Esophagus squamous epithelium (tissue), 5 donors: ENCODE data around the gene DENND2A. TPM values are rescaled to one million over a fixed set of nuclear protein-coding genes. Genes with fewer than 3 reads are reported as not detected.

Experiments used
- DNase-seq: peaks from one replicate; lab custom pipeline; 2025; lab: John Stamatoyannopoulos, UW
- H3K27ac ChIP-seq, 4 donors: fragments of 200-600 bp; sonication (generic); one replicate each; pipeline ENCODE4 v1.5.1; 2016 to 2019; ENCODE audit warnings: mild to moderate bottlenecking in 1 of 4
- H3K27me3 ChIP-seq, 4 donors: fragments of 200-600 bp; sonication (generic); 1 replicate in 3 of 4; 2 replicates in 1 of 4; pipeline versions ENCODE4 v1.5.1 to v1.6.0; 2017 to 2021; ENCODE audit warnings: antibody characterized with exemption in 1 of 4
- H3K36me3 ChIP-seq, 3 donors: fragments of 200-600 bp; sonication (generic); one replicate each; pipeline ENCODE4 v1.5.1; 2016 to 2019
- H3K4me1 ChIP-seq, 3 donors: fragments of 200-600 bp; sonication (generic); one replicate each; pipeline ENCODE4 v1.5.1; 2017 to 2019
- H3K4me3 ChIP-seq, 4 donors: fragments of 200-600 bp; sonication (generic); 1 replicate in 3 of 4; 2 replicates in 1 of 4; pipeline ENCODE4 v1.5.1; 2016 to 2019; ENCODE audit warnings: mild to moderate bottlenecking in 2 of 4, moderate library complexity in 1 of 4
- H3K9me3 ChIP-seq, 3 donors: fragments of 200-600 bp; sonication (generic); one replicate each; pipeline ENCODE4 v1.5.1; 2016 to 2019
- CTCF ChIP-seq, 6 experiments: fragments of 450-650 bp in 4 of 6; fragments of 200-600 bp in 2 of 6; sonication (generic) in 2 of 6; IDR thresholded peaks; one replicate each; pipeline ENCODE4 v1.5.1; 2016 to 2019; ENCODE audit warnings: antibody characterized with exemption in 6 of 6, mild to moderate bottlenecking in 4 of 6, moderate library complexity in 4 of 6
- POLR2A ChIP-seq, 4 donors: fragments of 450-650 bp; IDR thresholded peaks; one replicate each; pipeline ENCODE4 v1.6.1; 2017; ENCODE audit warnings: antibody characterized with exemption in 4 of 4, mild to moderate bottlenecking in 4 of 4, moderate library complexity in 3 of 4
- WGBS, 2 donors: methylation state at CpG; one replicate each; pipeline ENCODE4 v1.1.5; 2018; 5-methylcytosine and 5-hydroxymethylcytosine counted together
- intact Hi-C: fragments of 100-400 bp; cut with DNase I; formaldehyde crosslinking; loops from one replicate; pipeline ENCODE4 v1.15.0; 2022
- total RNA-seq, 4 donors: library from RNA; depleted of rRNA; stranded (reverse); fragments of >200 nt; gene quantifications; one replicate each; pipeline ENCODE4 v1.1.0, GENCODE V29; 2016
- donor health status: DM: yes; HTN: yes; CAD: no.

The DENND2A gene
- total RNA-seq, 4 donors from 2014 or later, result 0.92 to 11.1 (median 1.9) TPM

DNA sequence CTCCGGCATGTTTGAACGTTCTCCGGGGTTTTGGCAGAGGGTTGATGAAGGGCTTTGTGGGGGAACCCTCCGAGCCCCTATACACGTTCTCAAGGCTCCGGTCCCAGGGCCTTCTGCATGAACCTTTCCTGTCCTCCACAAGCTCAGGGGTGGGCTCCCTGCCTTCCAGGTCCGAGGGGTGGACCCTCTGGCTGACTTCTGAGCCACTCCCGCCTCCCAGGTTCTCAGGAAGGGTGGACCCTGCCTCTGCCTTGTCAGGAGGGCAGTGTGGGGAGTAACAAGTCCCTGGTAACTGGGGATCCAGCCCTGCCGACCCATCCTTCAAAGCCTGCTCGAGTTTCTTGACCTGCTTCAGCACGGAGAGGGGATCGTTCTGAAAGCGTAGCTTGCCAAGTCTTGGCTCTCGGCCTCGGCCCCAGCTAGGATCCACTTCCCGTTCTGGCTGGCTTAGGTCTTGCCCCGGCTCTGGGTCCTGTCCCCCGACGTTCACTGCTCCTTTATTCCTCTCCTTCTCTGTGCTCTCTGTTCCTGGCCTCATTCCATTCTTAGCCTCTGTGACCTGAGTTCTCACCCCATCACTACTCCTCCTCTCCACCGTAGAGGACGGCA, 38.9 kb downstream of the DENND2A start:
- H3K27me3 ChIP-seq, result no peaks in the 10 kb centered on the region
- peaks cover 0 to 28% (median 0%) of the 10 kb centered on the region in 3 donors for H3K4me1 ChIP-seq
- peak overlapping the region in 1 of 4 donors; percentile 17 for H3K27ac ChIP-seq
- no peaks in the 10 kb centered on the region for H3K36me3 ChIP-seq
- TF ChIP-seq CTCF (IDR thresholded peaks at IDR 0.05) (no peak), POLR2A (IDR thresholded peaks at IDR 0.05) (no peak)
- no peak overlapping the region for H3K4me3 ChIP-seq
- no peaks in the 10 kb centered on the region for H3K9me3 ChIP-seq
- intact Hi-C loops, result no loop called here
- DNase-seq, result no peak
- WGBS, 2 donors, result 66% methylated on average over 11 to 16 of the region's 21 CpGs

DNA sequence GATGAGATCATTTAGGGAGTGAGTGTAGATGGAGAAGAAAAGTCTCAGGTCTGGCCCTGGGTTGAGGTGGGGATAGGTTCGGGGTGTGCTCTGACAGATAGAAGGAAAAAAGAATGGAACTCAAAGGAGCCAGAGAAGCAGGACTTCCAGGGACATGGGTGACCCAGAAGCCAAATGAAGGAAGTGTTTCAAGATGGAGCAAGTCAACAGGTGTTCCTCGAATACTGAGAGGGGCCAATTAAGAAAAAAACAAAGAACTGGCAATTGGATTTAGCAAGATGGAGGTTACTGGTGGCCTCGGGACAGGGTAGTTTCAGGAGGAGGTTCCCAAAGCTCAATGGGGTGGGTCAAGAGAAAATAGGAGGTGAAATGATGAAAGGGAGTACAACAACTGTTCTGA, 40.3 kb downstream of the DENND2A start:
- no peaks in the 10 kb centered on the region for H3K36me3 ChIP-seq
- H3K27me3 ChIP-seq, result no peaks in the 10 kb centered on the region
- DNase-seq, result no peak
- intact Hi-C loops, result no loop called here
- 62 to 85% methylated on average over 3 of the region's 3 CpGs for WGBS, 2 donors
- no peak overlapping the region for H3K4me3 ChIP-seq
- TF ChIP-seq POLR2A (IDR thresholded peaks at IDR 0.05) (no peak), CTCF (IDR thresholded peaks at IDR 0.05) (no peak)
- H3K4me1 ChIP-seq, result peaks cover 0 to 29% (median 0%) of the 10 kb centered on the region in 3 donors
- H3K9me3 ChIP-seq, result no peaks in the 10 kb centered on the region
- no peak overlapping the region for H3K27ac ChIP-seq

DNA sequence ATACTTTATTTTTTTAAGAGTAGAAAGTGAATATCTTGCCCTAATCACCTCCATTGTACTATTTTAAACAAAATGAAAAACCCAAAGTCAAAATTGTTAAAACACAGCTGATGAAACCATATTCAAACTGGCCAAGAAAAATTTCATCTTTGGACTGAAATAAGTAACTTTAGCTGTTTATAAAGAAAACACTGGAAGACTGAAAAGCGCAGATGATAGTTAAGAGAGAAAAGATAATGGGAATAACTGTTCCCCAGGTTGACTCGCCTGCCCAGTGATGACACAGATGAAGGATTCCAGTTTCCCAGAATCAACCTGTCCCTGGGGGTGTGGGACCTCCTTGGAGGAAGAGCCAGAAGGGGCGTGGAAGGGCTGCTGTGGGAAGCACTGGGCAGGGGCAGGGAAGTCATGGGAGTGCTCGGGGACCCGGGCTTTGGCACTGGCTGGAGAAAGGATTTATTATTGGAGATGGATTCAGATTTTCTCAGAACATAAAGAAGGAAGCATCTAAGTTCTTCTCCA, 43.1 kb downstream of the DENND2A start:
- Histone ChIP-seq H3K9me3 (no peaks in the 10 kb centered on the region), H3K4me1 (peaks cover 0 to 21% (median 0%) of the 10 kb centered on the region in 3 donors), H3K27ac (peak overlapping the region in 3 of 4 donors; percentile 3 to 49 (median 27)), H3K4me3 (no peak overlapping the region), H3K27me3 (no peaks in the 10 kb centered on the region), H3K36me3 (no peaks in the 10 kb centered on the region)
- intact Hi-C loops, result no loop called here
- WGBS, 2 donors, result 57 to 61% methylated on average over 5 of the region's 5 CpGs
- no peak for TF ChIP-seq CTCF (IDR thresholded peaks at IDR 0.05)
- TF ChIP-seq POLR2A (IDR thresholded peaks at IDR 0.05), result no peak
- no peak for DNase-seq

GRCh38 chr7:140596519-140597427, 43.8 kb downstream of the DENND2A start:
- no peaks in the 10 kb centered on the region for H3K9me3 ChIP-seq
- H3K4me3 ChIP-seq, result no peak overlapping the region
- TF ChIP-seq POLR2A (IDR thresholded peaks at IDR 0.05) (no peak), CTCF (IDR thresholded peaks at IDR 0.05) (no peak)
- peak overlapping the region in 3 of 4 donors; percentile 3 to 27 (median 19) for H3K27ac ChIP-seq
- intact Hi-C loops, result no loop called here
- peaks cover 0 to 21% (median 0%) of the 10 kb centered on the region in 3 donors for H3K4me1 ChIP-seq
- no peaks in the 10 kb centered on the region for H3K27me3 ChIP-seq
- DNase-seq, result no peak
- H3K36me3 ChIP-seq, result no peaks in the 10 kb centered on the region
- 63 to 71% methylated on average over 7 of the region's 7 CpGs for WGBS, 2 donors
